HepG2 (cell line): Measurements from ENCODE around the gene CDH13.

ENCODE experiments used
- CEBPB ChIP-seq: IDR thresholded peaks from 2 replicates; pipeline ENCODE4 v1.6.1; 2011; ENCODE audit warnings: low read depth, low read length, improper control_type of control experiment, borderline replicate concordance
- NFIC ChIP-seq: IDR thresholded peaks from 2 replicates; pipeline ENCODE4 v1.6.1; 2012; ENCODE audit warnings: mild to moderate bottlenecking, low read length, inconsistent platforms
- SMAD1 ChIP-seq: sonication (generic); formaldehyde crosslinking; IDR thresholded peaks from 2 replicates; pipeline ENCODE4 v1.4.0; 2020; ENCODE audit warnings: missing genetic modification reagents, low read depth, mild to moderate bottlenecking, borderline replicate concordance
- YY1 ChIP-seq: IDR thresholded peaks from 2 replicates; pipeline ENCODE4 v1.6.1; 2011; ENCODE audit warnings: low read length, low read depth, moderate library complexity, mild to moderate bottlenecking; ENCODE audit not compliant: insufficient read depth, insufficient replicate concordance
- ZBTB8A ChIP-seq: sonication (generic); formaldehyde crosslinking; IDR thresholded peaks from 2 replicates; pipeline ENCODE4 v1.4.0; 2020; ENCODE audit warnings: mild to moderate bottlenecking, low read depth, missing genetic modification reagents, borderline replicate concordance
- TF ChIP-seq, protein P1 (sequence below): sonication (generic); formaldehyde crosslinking; IDR thresholded peaks from 2 replicates; pipeline ENCODE4 v1.5.0; 2020; ENCODE audit warnings: missing genetic modification reagents, mild to moderate bottlenecking, borderline replicate concordance
- TF ChIP-seq, protein P2 (sequence below): sonication (generic); formaldehyde crosslinking; IDR thresholded peaks from 2 replicates; pipeline ENCODE4 v1.8.1; 2022; ENCODE audit warnings: low read depth, mild to moderate bottlenecking, missing genetic modification reagents
- TF ChIP-seq, protein P3 (sequence below): sonication (generic); formaldehyde crosslinking; IDR thresholded peaks from 2 replicates; pipeline ENCODE4 v1.5.0; 2020; ENCODE audit warnings: mild to moderate bottlenecking, missing genetic modification reagents, moderate library complexity

DNA sequence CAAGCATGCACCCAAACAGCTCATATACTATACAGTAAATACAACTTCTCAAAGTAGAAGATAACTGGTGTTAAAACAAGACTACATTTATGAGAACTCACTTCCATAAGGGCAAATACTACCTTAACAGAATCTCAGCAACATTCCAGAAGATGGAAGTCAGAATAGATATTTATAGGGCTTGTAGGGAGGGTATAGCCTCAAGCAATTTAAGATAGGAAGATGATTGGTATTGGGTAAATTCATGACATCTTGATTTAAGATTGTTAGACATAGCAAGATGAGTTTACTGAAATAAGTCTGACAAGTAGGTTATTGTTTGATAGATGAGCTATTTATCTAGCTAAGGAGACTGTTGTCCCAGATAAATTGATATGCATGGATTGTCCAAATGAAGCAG, 250.2 kb downstream of the CDH13 start:
- TF ChIP-seq, protein P1, sequence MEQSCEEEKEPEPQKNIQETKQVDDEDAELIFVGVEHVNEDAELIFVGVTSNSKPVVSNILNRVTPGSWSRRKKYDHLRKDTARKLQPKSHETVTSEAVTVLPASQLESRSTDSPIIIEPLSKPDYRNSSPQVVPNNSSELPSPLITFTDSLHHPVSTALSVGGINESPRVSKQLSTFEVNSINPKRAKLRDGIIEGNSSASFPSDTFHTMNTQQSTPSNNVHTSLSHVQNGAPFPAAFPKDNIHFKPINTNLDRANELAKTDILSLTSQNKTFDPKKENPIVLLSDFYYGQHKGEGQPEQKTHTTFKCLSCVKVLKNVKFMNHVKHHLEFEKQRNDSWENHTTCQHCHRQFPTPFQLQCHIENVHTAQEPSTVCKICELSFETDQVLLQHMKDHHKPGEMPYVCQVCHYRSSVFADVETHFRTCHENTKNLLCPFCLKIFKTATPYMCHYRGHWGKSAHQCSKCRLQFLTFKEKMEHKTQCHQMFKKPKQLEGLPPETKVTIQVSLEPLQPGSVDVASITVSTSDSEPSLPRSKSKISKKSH (CRISPR knock-in tag): no peak
- TF ChIP-seq SMAD1 (CRISPR knock-in tag): no peak
- TF ChIP-seq NFIC: no peak
- no peak for TF ChIP-seq CEBPB
- no peak for TF ChIP-seq YY1
- TF ChIP-seq, protein P2, sequence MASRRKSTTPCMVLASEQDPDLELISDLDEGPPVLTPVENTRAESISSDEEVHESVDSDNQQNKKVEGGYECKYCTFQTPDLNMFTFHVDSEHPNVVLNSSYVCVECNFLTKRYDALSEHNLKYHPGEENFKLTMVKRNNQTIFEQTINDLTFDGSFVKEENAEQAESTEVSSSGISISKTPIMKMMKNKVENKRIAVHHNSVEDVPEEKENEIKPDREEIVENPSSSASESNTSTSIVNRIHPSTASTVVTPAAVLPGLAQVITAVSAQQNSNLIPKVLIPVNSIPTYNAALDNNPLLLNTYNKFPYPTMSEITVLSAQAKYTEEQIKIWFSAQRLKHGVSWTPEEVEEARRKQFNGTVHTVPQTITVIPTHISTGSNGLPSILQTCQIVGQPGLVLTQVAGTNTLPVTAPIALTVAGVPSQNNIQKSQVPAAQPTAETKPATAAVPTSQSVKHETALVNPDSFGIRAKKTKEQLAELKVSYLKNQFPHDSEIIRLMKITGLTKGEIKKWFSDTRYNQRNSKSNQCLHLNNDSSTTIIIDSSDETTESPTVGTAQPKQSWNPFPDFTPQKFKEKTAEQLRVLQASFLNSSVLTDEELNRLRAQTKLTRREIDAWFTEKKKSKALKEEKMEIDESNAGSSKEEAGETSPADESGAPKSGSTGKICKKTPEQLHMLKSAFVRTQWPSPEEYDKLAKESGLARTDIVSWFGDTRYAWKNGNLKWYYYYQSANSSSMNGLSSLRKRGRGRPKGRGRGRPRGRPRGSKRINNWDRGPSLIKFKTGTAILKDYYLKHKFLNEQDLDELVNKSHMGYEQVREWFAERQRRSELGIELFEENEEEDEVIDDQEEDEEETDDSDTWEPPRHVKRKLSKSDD (CRISPR knock-in tag): no peak
- TF ChIP-seq ZBTB8A: no peak
- TF ChIP-seq, protein P3, sequence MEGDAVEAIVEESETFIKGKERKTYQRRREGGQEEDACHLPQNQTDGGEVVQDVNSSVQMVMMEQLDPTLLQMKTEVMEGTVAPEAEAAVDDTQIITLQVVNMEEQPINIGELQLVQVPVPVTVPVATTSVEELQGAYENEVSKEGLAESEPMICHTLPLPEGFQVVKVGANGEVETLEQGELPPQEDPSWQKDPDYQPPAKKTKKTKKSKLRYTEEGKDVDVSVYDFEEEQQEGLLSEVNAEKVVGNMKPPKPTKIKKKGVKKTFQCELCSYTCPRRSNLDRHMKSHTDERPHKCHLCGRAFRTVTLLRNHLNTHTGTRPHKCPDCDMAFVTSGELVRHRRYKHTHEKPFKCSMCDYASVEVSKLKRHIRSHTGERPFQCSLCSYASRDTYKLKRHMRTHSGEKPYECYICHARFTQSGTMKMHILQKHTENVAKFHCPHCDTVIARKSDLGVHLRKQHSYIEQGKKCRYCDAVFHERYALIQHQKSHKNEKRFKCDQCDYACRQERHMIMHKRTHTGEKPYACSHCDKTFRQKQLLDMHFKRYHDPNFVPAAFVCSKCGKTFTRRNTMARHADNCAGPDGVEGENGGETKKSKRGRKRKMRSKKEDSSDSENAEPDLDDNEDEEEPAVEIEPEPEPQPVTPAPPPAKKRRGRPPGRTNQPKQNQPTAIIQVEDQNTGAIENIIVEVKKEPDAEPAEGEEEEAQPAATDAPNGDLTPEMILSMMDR: no peak
